Fibroblast of mammary gland (primary cell): ENCODE data around the gene NEU1.
"Not testable (repeated sequence)": the region's sequence is repeated elsewhere in the genome, so short reads cannot be mapped to it uniquely, and the experiment has no call there.

Experiments
- DNase-seq: peaks from one replicate; pipeline ENCODE4 v3.0.0-alpha.2; 2010; ENCODE audit warnings: low read depth
- H3K4me3 ChIP-seq: 2 replicates; pipeline ENCODE4 v1.5.1; 2011; ENCODE audit warnings: low read depth, mild to moderate bottlenecking, low read length, moderate library complexity; ENCODE audit not compliant: control insufficient read depth
- TF ChIP-seq, protein P1 (sequence below): conservative IDR thresholded peaks from 2 replicates; pipeline ENCODE4 v1.5.1; 2011; ENCODE audit warnings: low read depth, low read length, inconsistent platforms; ENCODE audit not compliant: control insufficient read depth, insufficient read depth

NEU1 gene

DNA sequence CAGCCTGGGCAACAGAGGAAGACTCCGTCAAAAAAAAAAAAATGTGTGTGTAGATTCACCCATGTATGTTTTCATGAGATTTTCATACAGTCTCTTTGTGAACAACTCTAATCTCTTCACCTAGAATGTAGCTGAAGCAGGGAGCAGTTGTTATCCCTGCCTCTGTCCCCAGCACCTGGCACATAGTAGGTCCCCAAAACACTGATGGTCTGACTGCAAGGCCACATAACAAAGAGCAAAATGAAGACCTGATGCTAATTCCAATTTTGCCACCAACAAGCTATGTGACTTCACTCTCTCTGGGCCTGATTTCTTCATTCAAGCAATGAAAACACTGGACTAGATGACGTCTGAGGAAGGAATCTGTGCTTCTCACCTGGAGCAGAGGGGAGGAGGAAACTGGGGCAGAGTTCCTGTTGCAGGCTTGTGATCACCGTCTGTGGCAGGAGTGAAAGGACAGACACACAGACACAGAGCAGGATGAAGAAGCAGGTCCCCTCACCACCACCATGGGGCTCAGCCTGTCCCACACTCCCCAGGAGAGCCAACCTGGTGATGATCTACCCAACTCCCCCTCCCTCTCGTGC, 11.6 kb upstream of the NEU1 start:
- TF ChIP-seq, protein P1, sequence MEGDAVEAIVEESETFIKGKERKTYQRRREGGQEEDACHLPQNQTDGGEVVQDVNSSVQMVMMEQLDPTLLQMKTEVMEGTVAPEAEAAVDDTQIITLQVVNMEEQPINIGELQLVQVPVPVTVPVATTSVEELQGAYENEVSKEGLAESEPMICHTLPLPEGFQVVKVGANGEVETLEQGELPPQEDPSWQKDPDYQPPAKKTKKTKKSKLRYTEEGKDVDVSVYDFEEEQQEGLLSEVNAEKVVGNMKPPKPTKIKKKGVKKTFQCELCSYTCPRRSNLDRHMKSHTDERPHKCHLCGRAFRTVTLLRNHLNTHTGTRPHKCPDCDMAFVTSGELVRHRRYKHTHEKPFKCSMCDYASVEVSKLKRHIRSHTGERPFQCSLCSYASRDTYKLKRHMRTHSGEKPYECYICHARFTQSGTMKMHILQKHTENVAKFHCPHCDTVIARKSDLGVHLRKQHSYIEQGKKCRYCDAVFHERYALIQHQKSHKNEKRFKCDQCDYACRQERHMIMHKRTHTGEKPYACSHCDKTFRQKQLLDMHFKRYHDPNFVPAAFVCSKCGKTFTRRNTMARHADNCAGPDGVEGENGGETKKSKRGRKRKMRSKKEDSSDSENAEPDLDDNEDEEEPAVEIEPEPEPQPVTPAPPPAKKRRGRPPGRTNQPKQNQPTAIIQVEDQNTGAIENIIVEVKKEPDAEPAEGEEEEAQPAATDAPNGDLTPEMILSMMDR = no peak

DNA sequence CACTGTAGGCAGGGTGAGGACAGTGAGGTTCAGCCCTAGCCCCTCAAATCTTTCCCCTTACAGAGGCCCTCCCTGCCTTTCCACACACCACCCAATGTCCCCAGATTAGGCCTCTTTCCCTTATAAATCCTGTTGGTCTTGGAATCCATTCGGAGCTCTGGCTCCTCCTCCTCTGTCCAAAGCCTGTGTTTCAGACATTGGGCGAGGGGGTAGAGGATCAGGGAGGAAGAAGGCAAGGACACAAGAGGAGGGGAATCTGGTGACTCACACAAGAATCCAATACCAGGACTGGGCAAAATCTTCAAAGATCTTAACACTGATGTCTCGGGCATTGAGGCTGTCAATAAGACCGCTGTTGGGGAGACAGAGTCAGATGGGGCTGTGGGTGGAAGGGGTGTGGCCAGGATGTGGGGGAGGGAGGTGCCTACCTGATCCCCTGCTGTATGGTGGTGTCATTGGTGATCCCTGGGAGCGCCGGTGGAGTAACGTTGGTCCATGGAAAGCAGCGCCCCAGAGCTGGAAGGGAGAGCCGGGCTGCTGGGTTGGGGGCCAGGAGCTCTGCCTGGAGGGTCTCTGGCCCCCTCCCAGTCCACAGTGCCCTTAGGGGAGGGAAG, 8.5 kb upstream of the NEU1 start:
- peak; percentile 7 for DNase-seq
- TF ChIP-seq, protein P1 = no peak
- H3K4me3 ChIP-seq = no peak overlapping the region

More for the DNA sequence above, 11.6 kb upstream of the NEU1 start:
- no peak overlapping the region for H3K4me3 ChIP-seq
- no peak for DNase-seq

DNA sequence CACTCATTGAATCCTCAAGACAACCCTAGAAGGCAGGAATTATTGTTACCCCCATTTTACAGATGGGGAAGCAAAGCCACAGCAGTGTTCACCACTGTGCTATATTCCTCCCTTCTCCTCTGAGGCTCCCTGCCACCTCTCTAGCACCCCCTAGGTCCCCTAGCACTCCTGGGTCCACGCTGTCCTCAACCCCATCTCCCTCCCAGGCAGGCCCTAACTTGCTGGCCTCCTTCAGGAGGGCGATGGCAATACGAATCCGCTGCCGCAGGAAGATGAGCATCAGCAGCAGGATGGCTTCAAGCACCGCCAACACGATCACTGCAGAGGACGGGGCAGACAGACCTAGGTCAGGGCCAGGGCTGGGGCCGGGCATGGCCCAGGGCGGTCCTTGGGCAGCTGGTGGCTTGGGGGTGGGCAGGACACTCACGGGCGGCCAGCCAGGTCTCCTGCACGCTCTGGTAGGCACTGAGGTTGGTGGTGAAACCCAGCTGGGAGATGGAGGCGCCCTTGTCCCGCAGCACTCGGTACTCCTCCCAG, 7.8 kb upstream of the NEU1 start:
- TF ChIP-seq, protein P1 = no peak
- no peak overlapping the region for H3K4me3 ChIP-seq
- DNase-seq = no peak

DNA sequence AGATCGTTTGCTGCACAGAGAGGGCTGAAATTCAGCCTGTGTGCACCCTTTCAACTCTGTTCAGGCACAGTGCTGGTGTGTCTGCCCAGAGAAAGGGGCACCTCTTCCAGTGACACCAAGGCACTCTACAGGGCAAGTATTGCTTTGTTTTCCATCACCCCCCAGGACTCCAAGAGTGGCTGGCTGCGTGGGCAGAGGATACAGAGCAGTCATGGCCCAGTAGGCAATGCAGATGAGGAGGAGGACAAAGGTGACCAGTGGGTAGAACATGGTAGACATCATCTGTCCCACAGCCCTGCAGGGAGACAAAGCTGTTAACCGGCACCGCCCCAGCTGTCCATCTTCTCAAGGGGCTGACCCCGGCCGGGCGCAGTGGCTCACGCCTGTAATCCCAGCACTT, 6.7 kb upstream of the NEU1 start:
- H3K4me3 ChIP-seq = no peak overlapping the region
- TF ChIP-seq, protein P1 = no peak
- no peak for DNase-seq

DNA sequence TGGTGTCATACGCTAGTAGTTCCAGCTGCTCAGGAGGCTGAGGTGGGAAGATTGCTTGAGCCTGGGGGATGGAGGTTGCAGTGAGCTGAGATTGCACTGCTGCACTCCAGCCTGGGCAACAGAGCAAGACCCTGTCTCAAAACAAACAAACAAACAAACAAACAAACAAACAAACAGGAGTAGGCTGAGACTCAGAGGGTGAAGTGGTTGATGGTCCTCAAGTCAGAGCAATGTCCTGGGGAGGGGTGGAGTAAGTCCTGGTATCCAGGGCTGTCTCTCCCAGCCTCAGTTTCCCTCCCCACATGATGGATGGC, 6.0 kb upstream of the NEU1 start:
- H3K4me3 ChIP-seq, DNase-seq: not testable (repeated sequence)

DNA sequence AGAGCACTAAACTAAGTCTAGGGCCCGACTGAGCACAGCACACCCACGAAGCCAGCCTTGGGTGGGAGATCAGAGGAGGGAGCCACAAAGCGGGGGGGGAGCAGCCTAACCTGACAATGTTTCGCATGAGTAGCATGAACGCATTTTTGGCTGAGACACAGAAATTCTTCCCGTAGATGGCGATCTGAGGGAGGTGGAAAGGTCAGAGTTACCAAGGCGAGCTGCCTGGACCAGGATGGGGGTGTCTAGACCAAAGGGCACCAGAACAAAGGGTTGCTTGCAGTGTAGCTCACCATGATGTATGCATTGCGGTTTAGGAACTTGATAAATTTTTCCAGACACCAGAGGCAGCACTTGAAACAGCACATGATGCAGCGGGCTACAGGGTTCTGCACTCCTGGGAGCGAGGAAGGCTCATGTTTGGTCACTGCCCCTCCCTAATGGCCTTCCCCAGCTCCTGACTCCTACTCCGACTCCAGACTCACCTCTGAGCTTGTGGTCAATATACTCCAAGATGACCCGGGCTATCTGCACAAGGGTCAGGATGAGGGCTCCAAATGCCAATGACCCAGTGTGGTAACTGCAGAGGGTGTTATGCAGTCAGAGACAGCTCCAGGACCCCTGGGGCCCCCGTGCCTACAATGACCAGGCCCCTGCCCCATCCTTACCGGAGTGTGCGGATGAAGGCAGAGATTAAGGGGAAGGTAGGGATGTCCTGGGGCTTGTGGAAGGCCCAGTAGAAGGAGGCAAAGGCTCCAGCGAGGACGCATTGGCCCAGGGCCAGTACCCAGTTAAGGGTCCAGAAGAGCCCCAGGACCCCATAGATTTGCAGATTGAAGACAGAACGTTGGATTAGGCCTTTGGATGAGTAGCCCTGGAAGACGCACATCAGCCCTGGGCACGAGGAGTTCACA, 2.8 kb upstream of the NEU1 start:
- H3K4me3 ChIP-seq = no peak overlapping the region
- no peak for DNase-seq
- TF ChIP-seq, protein P1 = no peak

DNA sequence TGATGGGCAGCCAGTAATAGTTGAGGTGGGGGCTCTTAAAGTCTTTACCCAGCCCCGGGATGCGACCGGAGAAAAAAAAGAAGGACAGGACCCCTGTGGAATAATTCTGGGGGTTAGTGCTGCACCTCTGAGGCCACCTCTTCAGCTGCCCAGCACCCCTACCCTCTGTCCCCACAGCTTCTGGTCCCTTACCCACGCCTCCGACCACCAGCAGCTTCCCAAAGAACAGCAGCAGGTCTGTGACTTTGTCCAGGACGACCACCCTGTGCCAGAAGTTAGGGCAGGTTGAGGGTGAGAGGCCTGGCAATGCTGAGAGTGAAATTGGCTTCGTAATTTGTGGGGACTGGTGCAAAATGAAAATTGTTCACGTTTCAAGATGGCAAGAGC, 2.2 kb upstream of the NEU1 start:
- no peak overlapping the region for H3K4me3 ChIP-seq
- DNase-seq = no peak
- TF ChIP-seq, protein P1 = no peak

DNA sequence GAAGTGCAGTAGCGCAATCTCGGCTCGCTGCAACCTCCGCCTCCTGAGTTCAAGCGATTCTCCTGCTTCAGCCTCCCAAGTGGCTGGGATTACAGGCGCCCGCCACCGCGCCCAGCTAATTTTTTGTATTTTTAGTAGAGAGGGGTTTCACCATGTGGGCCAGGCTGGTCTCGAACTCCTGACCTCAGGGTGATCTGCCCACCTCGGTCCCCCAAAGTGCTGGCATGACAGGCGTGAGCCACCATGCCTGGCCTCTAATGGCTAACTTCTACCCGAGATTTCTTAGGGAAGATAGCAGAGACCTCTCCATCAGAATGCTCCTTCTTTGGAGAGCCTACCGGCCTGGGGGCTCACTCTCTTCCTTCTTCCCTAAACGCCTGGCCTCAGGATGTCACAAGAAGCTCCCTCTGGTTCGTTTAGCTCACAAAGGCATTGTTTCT, 1.5 kb upstream of the NEU1 start:
- H3K4me3 ChIP-seq = peak overlapping the region; percentile 85
- not testable (repeated sequence) for DNase-seq
